Naive B cell (primary cell): ENCODE measurements around the gene CHD8. TPM values are rescaled to one million over a fixed set of nuclear protein-coding genes. Genes with fewer than 3 reads are reported as not detected.
"Not testable (repeated sequence)": the region's sequence is repeated elsewhere in the genome, so short reads cannot be mapped to it uniquely, and the experiment has no call there.

Experiments used
- ATAC-seq, 2 donors: fragments of 150-1000 bp; cut with Tn5 transposase; 2 replicates each; pipeline ENCODE4 v1.10.0; 2021; ENCODE audit warnings: low read depth in 2 of 2, mild to moderate bottlenecking in 2 of 2, moderate library complexity in 2 of 2
- DNase-seq: peaks from one replicate; pipeline ENCODE4 v3.0.0; 2022
- H3K27ac Mint-ChIP-seq, 6 donors: one replicate each; pipeline ENCODE4 v1.8.0; 2020 to 2022; ENCODE audit warnings: mild to moderate bottlenecking in 6 of 6, mixed read lengths in 6 of 6, moderate library complexity in 5 of 6, inconsistent platforms in 2 of 6
- H3K27me3 Mint-ChIP-seq, 3 donors: one replicate each; pipeline ENCODE4 v1.8.0; 2021 to 2022; ENCODE audit warnings: mixed read lengths in 3 of 3, mild to moderate bottlenecking in 1 of 3
- H3K36me3 Mint-ChIP-seq, 2 donors: one replicate each; pipeline ENCODE4 v1.8.0; 2020 to 2022; ENCODE audit warnings: mixed read lengths in 2 of 2, inconsistent platforms in 1 of 2, mild to moderate bottlenecking in 1 of 2
- H3K4me1 Mint-ChIP-seq, 3 donors: one replicate each; pipeline ENCODE4 v1.8.0; 2020 to 2022; ENCODE audit warnings: mixed read lengths in 3 of 3, inconsistent platforms in 1 of 3, mild to moderate bottlenecking in 1 of 3, moderate library complexity in 1 of 3
- H3K4me3 Mint-ChIP-seq, 8 donors: one replicate each; pipeline ENCODE4 v1.8.0; 2020 to 2022; ENCODE audit warnings: mild to moderate bottlenecking in 8 of 8, mixed read lengths in 8 of 8, moderate library complexity in 8 of 8, inconsistent platforms in 2 of 8
- H3K9me3 Mint-ChIP-seq, 7 donors: one replicate each; pipeline ENCODE4 v1.8.0; 2020 to 2022; ENCODE audit warnings: mixed read lengths in 7 of 7, mild to moderate bottlenecking in 5 of 7, inconsistent platforms in 2 of 7, moderate library complexity in 1 of 7
- polyA plus RNA-seq, 6 donors: library from polyadenylated mRNA; unstranded; fragments of 300-500 nt; fragmentation: Illumina TruSeq; gene quantifications; one replicate each; pipeline ENCODE4 v1.2.3, GENCODE V29; 2021; ENCODE audit warnings: low read depth in 6 of 6

The CHD8 gene
- polyA plus RNA-seq, 6 donors from 2014 or later = 15.0 to 57.3 (median 33.3) TPM

GRCh38 chr14:21373980-21374379 is 81.9 kb downstream of the CHD8 start:
- Mint-ChIP-seq H3K27ac (no peak overlapping the region), H3K4me3 (no peak overlapping the region), H3K27me3 (no peaks in the 10 kb centered on the region), H3K9me3 (no peaks in the 10 kb centered on the region), H3K36me3 (peaks cover 1 to 17% of the 10 kb centered on the region in 2 donors), H3K4me1 (peaks cover 0 to 6% (median 5%) of the 10 kb centered on the region in 3 donors)
- no peak for DNase-seq
- no peak for ATAC-seq

DNA sequence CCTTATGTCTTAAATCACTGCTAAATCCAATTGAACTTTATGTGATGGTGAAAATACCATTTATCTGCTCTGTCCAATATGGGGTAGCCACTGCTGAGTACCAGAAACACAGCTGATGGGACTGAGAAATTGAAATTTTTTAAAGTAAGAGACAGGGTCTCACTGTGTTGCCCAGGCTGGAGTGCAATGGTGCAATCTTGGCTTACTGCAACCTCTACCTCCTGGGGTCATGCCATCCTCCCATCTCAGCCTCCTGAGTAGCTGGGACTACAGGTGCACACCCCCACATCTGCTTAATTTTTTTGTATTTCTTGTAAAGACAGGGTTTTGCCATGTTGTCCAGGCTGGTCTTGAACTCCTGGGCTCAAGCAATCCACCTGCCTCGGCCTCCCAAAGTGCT is 83.1 kb downstream of the CHD8 start:
- peaks cover 8 to 23% of the 10 kb centered on the region in 2 donors for H3K36me3 Mint-ChIP-seq
- H3K9me3 Mint-ChIP-seq, H3K4me3 Mint-ChIP-seq, H3K27ac Mint-ChIP-seq, DNase-seq, ATAC-seq, H3K4me1 Mint-ChIP-seq, H3K27me3 Mint-ChIP-seq: not testable (repeated sequence)

DNA sequence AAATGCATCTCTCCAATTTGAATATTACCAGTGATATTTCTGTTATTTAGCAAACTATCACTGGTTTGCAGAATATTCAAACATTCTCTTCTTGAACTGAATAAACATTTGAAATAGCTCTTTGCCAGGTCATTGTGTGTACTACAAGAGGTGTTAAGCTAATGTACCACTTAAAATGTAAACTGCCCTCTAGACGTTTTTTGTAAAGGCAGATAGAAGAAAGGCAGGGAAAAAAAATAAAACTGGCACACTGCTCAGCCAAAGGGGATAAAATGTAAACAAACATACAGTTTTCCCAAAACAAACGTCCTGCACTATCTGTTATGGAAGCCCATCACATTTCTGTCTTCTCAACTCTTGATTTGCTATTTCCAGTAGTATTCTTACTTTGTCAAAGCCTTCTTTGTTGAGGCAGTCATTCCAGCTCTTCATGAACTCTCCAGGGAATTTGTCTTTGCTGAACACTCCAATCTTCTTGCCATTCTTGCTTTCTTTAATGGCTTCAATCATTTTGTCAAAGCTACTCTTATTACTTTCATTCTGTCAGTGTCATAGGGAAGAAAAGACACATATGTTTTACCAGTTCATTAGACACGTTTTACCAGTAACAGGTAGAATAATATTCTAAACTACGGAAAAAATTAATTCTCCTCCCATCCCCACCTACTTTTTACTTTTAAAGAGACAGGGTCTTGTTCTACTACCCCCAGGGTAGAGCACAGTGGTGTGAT is 85.8 kb downstream of the CHD8 start:
- peaks cover 0 to 5% (median 0%) of the 10 kb centered on the region in 3 donors for H3K4me1 Mint-ChIP-seq
- peaks cover 11 to 28% of the 10 kb centered on the region in 2 donors for H3K36me3 Mint-ChIP-seq
- H3K27ac Mint-ChIP-seq = peak overlapping the region in 2 of 6 donors; percentile 4 to 16
- no peaks in the 10 kb centered on the region for H3K9me3 Mint-ChIP-seq
- DNase-seq = no peak
- H3K4me3 Mint-ChIP-seq = no peak overlapping the region
- no peaks in the 10 kb centered on the region for H3K27me3 Mint-ChIP-seq
- no peak for ATAC-seq

DNA sequence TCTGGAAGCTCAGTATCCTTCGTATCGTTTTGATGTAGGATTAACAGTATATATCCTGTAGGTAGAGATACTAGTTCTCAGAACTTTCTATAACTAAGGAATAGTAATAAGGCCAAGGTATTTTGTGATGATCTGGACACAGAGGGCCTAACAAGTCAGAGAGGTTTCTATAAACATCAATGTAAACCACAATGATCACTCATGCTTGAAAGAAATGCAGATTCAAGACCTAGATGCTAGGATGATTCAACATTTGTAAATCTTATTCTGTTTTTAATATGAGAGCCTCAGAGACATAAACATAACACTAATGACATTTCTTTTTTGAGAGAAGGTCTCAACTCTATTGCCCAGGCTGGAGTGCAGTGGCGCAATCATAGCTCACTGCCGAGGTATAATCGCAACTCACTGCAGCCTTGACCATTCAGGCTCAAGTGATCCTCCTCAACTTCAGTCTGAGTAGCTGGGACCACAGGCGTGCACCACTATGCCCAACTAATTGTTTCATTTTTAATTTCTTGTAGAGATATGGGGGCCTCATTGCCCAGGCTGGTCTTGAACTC is 88.3 kb downstream of the CHD8 start:
- peaks cover 0 to 5% (median 0%) of the 10 kb centered on the region in 3 donors for H3K4me1 Mint-ChIP-seq
- H3K36me3 Mint-ChIP-seq = peaks cover 23 to 36% of the 10 kb centered on the region in 2 donors
- H3K27ac Mint-ChIP-seq = no peak overlapping the region
- no peaks in the 10 kb centered on the region for H3K9me3 Mint-ChIP-seq
- no peak overlapping the region for H3K4me3 Mint-ChIP-seq
- H3K27me3 Mint-ChIP-seq = no peaks in the 10 kb centered on the region
- DNase-seq (no peak), ATAC-seq (no peak)

DNA sequence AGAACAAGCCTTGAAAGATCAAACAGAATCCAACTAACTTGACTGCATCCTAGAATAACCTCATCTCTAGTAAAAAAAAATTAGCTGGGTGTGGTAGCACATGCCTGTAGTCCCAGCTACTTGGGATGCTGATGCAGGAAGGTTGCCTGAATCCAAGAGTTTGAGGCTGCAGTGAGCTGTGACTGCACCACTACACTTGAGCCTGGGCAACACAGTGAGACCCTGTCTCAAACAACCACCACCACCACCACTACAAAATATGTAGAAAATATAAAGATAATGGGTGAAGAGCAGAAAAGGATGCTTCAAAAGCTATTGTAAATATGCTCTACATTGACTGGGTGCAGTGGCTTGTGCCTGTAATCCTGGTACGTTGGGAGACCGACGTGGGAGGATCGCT is 99.4 kb downstream of the CHD8 start:
- peaks cover 11 to 13% (median 12%) of the 10 kb centered on the region in 3 donors for H3K4me1 Mint-ChIP-seq
- no peak overlapping the region for H3K4me3 Mint-ChIP-seq
- H3K9me3 Mint-ChIP-seq = peaks cover 0 to 10% (median 8%) of the 10 kb centered on the region in 7 donors
- no peaks in the 10 kb centered on the region for H3K27me3 Mint-ChIP-seq
- DNase-seq (no peak), ATAC-seq (no peak)
- H3K36me3 Mint-ChIP-seq = peaks cover 55 to 58% of the 10 kb centered on the region in 2 donors
- H3K27ac Mint-ChIP-seq = peak overlapping the region in 1 of 6 donors; percentile 67

GRCh38 chr14:21352587-21352986 is 103.3 kb downstream of the CHD8 start:
- Mint-ChIP-seq H3K27me3 (no peaks in the 10 kb centered on the region), H3K4me1 (peaks cover 11 to 20% (median 16%) of the 10 kb centered on the region in 3 donors), H3K4me3 (peak overlapping the region in 7 of 8 donors; percentile 30 to 84 (median 65)), H3K27ac (peak overlapping the region; percentile 83 to 97 (median 94)), H3K9me3 (peaks cover 0 to 10% (median 8%) of the 10 kb centered on the region in 7 donors), H3K36me3 (peaks cover 46 to 49% of the 10 kb centered on the region in 2 donors)
- ATAC-seq (peak; percentile 100), DNase-seq (peak; percentile 66)

GRCh38 chr14:21350539-21350938 is 105.4 kb downstream of the CHD8 start:
- Mint-ChIP-seq H3K4me1 (peaks cover 11 to 20% (median 15%) of the 10 kb centered on the region in 3 donors), H3K36me3 (peaks cover 36 to 39% of the 10 kb centered on the region in 2 donors), H3K27me3 (peaks cover 0 to 5% (median 0%) of the 10 kb centered on the region in 3 donors), H3K9me3 (peaks cover 0 to 10% (median 8%) of the 10 kb centered on the region in 7 donors), H3K4me3 (no peak overlapping the region), H3K27ac (peak overlapping the region in 3 of 6 donors; percentile 18 to 50 (median 43))
- no peak for ATAC-seq
- DNase-seq = no peak

- Mint-ChIP-seq H3K27me3 (peaks cover 0 to 5% (median 3%) of the 10 kb centered on the region in 3 donors), H3K27ac (no peak overlapping the region), H3K9me3 (peaks cover 0 to 4% (median 2%) of the 10 kb centered on the region in 7 donors), H3K4me3 (no peak overlapping the region), H3K4me1 (peaks cover 8 to 13% (median 10%) of the 10 kb centered on the region in 3 donors), H3K36me3 (peaks cover 13 to 14% of the 10 kb centered on the region in 2 donors)
- ATAC-seq (no peak), DNase-seq (no peak)
Observed at GRCh38 chr14:21347201-21347600, 108.7 kb downstream of the CHD8 start.

DNA sequence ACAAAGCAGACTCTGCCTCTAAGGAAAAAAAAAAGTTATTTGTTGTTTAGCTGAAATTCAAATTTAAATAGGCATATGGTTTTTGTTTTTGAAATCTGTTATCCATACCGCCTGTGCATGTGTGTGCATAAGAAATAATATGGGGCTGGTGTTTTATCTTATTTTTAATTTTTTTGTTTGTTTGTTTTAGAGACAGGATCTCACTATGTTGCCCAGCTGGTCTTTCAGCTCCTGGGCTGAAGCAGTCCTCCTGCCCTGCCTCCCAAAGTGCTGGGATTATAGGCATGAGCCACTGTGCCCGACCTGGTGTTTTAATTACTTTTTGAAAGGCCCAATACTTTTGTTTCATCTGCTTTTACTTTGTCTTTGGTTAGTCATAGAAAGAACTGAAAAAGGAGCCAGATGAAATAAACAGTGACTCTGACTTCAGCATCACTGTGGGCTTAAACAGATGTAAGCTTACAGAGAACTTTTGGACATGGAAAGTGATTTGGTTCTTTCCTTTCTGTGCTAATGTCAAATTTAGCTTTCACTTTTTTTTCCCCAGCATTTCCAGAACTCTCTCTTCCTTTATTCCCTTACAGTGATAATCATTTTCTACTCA is 109.3 kb downstream of the CHD8 start:
- Mint-ChIP-seq H3K9me3 (no peaks in the 10 kb centered on the region), H3K36me3 (peaks cover 7 to 8% of the 10 kb centered on the region in 2 donors), H3K27me3 (peaks cover 0 to 5% (median 3%) of the 10 kb centered on the region in 3 donors), H3K4me1 (peaks cover 4 to 7% (median 5%) of the 10 kb centered on the region in 3 donors), H3K4me3 (no peak overlapping the region), H3K27ac (no peak overlapping the region)
- no peak for DNase-seq
- ATAC-seq = no peak

DNA sequence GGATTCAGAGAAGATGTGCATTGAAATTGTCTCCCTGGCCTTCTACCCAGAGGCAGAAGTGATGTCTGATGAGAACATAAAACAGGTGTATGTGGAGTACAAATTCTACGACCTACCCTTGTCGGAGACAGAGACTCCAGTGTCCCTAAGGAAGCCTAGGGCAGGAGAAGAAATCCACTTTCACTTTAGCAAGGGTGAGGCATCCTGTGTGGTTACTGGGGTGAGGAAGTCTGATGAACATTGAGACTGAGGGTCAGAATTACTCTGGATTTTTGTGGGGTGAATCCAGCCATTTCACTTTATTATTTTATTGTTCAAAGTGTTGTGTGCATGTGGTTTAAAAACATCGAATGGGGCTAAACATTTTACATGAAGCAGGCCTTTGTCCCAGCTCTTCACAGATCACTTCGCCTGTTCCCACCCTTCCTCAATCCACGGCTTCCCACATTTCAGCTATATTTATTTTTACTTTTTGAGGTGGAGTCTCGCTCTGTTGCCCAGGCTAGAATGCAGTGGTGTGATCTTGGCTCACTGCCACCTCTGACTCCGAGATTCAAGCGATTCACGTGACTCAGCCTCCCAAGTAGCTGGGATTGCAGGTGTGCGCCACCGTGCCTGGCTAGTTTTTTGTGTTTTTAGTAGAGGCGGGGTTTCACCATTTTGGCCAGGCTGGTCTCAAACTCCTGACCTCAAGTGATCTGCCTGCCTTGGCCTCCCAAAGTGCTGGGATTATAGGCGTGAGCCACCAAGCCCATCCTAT is 112.7 kb downstream of the CHD8 start:
- H3K4me3 Mint-ChIP-seq = no peak overlapping the region
- no peaks in the 10 kb centered on the region for H3K36me3 Mint-ChIP-seq
- no peak overlapping the region for H3K27ac Mint-ChIP-seq
- peaks cover 0 to 5% (median 0%) of the 10 kb centered on the region in 3 donors for H3K4me1 Mint-ChIP-seq
- no peak for ATAC-seq
- H3K9me3 Mint-ChIP-seq = no peaks in the 10 kb centered on the region
- no peak for DNase-seq
- peaks cover 3 to 8% (median 5%) of the 10 kb centered on the region in 3 donors for H3K27me3 Mint-ChIP-seq
